ENCODE results near the gene DNAJC6.

DNA sequence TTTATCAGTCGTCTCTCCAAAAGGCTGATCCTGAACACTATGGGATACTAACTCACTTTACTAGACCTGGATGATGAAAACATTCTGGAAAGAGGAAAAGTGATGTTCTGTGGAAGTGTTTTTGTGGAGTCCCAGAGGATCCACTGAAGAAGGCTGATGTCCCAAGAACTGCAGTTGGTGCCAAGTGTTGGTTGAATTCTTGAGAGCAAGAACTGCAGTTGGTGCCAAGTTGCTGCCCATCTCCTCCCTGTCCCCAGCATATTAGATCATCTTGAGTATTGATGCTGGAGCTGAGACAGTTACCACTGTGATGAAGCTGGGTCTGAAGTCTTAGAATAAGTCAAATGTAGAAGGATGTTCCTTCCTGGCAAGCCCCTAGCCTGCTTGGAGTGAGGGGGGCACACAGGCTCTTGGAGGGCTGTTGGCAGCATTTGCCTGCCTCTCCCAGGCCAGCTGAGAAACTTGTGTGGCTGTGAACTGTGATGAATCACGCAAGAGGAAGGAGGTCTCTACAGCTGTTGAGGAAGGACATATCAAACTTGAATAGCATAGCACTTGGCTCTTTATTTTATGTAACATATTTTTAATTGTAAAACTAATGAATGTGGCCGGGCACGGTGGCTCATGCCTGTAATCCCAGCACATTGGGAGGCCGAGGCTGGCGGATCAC, 48.1 kb downstream of the DNAJC6 start:
- TF ChIP-seq POLR2A (IDR thresholded peaks at IDR 0.05; ENCODE audit: low read depth, low read length), result no peak
- TF ChIP-seq TAF1 (IDR thresholded peaks at IDR 0.05; ENCODE audit: borderline replicate concordance, low read depth, low read length), result no peak
